Measurements from ENCODE around the gene USP17L19. TPM values are rescaled to one million over a fixed set of nuclear protein-coding genes. Genes with fewer than 3 reads are reported as not detected.
"Not testable (repeated sequence)": the region's sequence is repeated elsewhere in the genome, so short reads cannot be mapped to it uniquely, and the experiment has no call there.

Gene USP17L19, protein sequence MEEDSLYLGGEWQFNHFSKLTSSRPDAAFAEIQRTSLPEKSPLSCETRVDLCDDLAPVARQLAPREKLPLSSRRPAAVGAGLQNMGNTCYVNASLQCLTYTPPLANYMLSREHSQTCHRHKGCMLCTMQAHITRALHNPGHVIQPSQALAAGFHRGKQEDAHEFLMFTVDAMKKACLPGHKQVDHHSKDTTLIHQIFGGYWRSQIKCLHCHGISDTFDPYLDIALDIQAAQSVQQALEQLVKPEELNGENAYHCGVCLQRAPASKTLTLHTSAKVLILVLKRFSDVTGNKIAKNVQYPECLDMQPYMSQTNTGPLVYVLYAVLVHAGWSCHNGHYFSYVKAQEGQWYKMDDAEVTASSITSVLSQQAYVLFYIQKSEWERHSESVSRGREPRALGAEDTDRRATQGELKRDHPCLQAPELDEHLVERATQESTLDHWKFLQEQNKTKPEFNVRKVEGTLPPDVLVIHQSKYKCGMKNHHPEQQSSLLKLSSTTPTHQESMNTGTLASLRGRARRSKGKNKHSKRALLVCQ
- not detected for total RNA-seq

DNA sequence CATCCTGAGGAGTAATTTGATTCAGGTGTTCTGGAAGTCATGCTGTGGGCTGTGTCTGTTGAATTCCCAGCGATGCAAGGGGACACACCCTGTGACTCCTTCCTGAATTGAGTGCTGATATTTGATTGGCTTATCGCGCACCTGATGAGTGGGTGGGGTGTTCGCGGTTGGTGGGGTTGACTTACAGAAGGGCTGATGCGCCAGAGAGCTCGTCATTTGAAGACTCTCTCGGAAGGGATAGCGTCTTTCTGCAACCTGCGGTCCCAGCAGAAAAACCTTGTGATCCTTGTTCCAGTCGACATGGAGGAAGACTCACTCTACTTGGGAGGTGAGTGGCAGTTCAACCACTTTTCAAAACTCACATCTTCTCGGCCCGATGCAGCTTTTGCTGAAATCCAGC is at the start of gene USP17L19:
Gene USP17L19, plus strand, starts transcription at position 301 of the 400 bp plus-strand sequence. Its CDS starts 0 bp downstream, at position 301.
- not testable (repeated sequence) for H3K4me1 Mint-ChIP-seq, H3K27me3 Mint-ChIP-seq, DNase-seq, H3K4me3 Mint-ChIP-seq, H3K9me3 Mint-ChIP-seq, H3K27ac Mint-ChIP-seq, H3K36me3 Mint-ChIP-seq

DNA sequence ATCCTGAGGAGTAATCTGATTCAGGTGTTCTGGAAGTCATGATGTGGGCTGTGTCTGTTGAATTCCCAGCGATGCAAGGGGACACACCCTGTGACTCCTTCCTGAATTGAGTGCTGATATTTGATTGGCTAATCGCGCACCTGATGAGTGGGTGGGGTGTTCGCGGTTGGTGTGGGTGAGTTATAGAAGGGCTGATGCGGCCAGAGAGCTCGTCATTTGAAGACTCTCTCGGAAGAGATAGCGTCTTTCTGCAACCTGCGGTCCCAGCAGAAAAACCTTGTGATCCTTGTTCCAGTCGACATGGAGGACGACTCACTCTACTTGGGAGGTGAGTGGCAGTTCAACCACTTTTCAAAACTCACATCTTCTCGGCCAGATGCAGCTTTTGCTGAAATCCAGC is 42.8 kb upstream of the USP17L19 start, which contains the start of gene USP17L10:
Gene USP17L10, plus strand, starts transcription at position 301 of the 400 bp plus-strand sequence. Its CDS starts 0 bp downstream, at position 301.
- H3K4me3 Mint-ChIP-seq, DNase-seq, H3K27me3 Mint-ChIP-seq, H3K4me1 Mint-ChIP-seq, H3K9me3 Mint-ChIP-seq, H3K27ac Mint-ChIP-seq, H3K36me3 Mint-ChIP-seq: not testable (repeated sequence)

DNA sequence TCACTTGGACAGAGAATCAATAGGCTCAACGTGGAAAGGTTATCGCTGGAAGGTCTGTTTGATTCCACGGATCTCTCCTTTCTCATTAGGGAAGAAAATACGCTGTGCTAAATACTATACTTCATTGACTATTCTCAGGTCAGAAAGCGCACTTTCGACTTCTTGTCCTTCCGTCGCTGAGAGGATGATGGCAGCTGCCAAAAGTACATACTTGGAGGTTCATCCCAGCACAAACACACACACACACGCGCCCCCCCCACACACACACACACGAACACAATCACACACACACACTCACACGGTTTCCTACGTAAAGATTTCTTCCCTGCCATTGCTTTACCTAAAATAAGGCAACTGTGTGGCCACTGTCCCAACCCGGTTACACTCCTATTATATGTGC is 38.5 kb upstream of the USP17L19 start:
- not testable (repeated sequence) for DNase-seq, H3K36me3 Mint-ChIP-seq, H3K9me3 Mint-ChIP-seq, H3K27ac Mint-ChIP-seq, H3K4me1 Mint-ChIP-seq, H3K4me3 Mint-ChIP-seq, H3K27me3 Mint-ChIP-seq

DNA sequence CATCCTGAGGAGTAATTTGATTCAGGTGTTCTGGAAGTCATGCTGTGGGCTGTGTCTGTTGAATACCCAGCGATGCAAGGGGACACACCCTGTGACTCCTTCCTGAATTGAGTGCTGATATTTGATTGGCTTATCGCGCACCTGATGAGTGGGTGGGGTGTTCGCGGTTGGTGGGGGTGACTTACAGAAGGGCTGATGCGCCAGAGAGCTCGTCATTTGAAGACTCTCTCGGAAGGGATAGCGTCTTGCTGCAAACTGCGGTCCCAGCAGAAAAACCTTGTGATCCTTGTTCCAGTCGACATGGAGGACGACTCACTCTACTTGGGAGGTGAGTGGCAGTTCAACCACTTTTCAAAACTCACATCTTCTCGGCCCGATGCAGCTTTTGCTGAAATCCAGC is 38.1 kb upstream of the USP17L19 start, which contains the start of gene USP17L11:
Gene USP17L11, plus strand, starts transcription at position 301 of the 400 bp plus-strand sequence. Its CDS starts 0 bp downstream, at position 301.
- not testable (repeated sequence) for H3K4me1 Mint-ChIP-seq, H3K9me3 Mint-ChIP-seq, H3K4me3 Mint-ChIP-seq, H3K27ac Mint-ChIP-seq, DNase-seq, H3K27me3 Mint-ChIP-seq, H3K36me3 Mint-ChIP-seq

DNA sequence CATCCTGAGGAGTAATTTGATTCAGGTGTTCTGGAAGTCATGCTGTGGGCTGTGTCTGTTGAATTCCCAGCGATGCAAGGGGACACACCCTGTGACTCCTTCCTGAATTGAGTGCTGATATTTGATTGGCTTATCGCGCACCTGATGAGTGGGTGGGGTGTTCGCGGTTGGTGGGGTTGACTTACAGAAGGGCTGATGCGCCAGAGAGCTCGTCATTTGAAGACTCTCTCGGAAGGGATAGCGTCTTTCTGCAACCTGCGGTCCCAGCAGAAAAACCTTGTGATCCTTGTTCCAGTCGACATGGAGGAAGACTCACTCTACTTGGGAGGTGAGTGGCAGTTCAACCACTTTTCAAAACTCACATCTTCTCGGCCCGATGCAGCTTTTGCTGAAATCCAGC is 33.3 kb upstream of the USP17L19 start, which contains the start of gene USP17L12:
Gene USP17L12, plus strand, starts transcription at position 301 of the 400 bp plus-strand sequence. Its CDS starts 0 bp downstream, at position 301.
- not testable (repeated sequence) for H3K36me3 Mint-ChIP-seq, H3K9me3 Mint-ChIP-seq, H3K4me3 Mint-ChIP-seq, H3K4me1 Mint-ChIP-seq, DNase-seq, H3K27me3 Mint-ChIP-seq, H3K27ac Mint-ChIP-seq

DNA sequence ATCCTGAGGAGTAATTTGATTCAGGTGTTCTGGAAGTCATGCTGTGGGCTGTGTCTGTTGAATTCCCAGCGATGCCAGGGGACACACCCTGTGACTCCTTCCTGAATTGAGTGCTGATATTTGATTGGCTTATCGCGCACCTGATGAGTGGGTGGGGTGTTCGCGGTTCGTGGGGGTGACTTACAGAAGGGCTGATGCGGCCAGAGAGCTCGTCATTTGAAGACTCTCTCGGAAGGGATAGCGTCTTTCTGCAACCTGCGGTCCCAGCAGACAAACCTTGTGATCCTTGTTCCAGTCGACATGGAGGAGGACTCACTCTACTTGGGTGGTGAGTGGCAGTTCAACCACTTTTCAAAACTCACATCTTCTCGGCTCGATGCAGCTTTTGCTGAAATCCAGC is 28.6 kb upstream of the USP17L19 start, which contains the start of gene USP17L13:
Gene USP17L13, plus strand, starts transcription at position 301 of the 400 bp plus-strand sequence. Its CDS starts 0 bp downstream, at position 301.
- not testable (repeated sequence) for DNase-seq, H3K4me1 Mint-ChIP-seq, H3K36me3 Mint-ChIP-seq, H3K9me3 Mint-ChIP-seq, H3K27ac Mint-ChIP-seq, H3K27me3 Mint-ChIP-seq, H3K4me3 Mint-ChIP-seq

DNA sequence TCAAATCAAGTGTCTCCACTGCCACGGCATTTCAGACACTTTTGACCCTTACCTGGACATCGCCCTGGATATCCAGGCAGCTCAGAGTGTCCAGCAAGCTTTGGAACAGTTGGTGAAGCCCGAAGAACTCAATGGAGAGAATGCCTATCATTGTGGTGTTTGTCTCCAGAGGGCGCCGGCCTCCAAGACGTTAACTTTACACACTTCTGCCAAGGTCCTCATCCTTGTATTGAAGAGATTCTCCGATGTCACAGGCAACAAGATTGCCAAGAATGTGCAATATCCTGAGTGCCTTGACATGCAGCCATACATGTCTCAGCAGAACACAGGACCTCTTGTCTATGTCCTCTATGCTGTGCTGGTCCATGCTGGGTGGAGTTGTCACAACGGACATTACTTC is 22.9 kb upstream of the USP17L19 start:
- H3K27ac Mint-ChIP-seq, H3K4me3 Mint-ChIP-seq, H3K9me3 Mint-ChIP-seq, H3K27me3 Mint-ChIP-seq, H3K4me1 Mint-ChIP-seq, H3K36me3 Mint-ChIP-seq, DNase-seq: not testable (repeated sequence)

DNA sequence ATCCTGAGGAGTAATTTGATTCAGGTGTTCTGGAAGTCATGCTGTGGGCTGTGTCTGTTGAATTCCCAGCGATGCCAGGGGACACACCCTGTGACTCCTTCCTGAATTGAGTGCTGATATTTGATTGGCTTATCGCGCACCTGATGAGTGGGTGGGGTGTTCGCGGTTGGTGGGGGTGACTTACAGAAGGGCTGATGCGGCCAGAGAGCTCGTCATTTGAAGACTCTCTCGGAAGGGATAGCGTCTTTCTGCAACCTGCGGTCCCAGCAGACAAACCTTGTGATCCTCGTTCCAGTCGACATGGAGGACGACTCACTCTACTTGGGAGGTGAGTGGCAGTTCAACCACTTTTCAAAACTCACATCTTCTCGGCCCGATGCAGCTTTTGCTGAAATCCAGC is 19.1 kb upstream of the USP17L19 start, which contains the start of gene USP17L15:
Gene USP17L15, plus strand, starts transcription at position 301 of the 400 bp plus-strand sequence. Its CDS starts 0 bp downstream, at position 301.
- DNase-seq, H3K36me3 Mint-ChIP-seq, H3K4me3 Mint-ChIP-seq, H3K27me3 Mint-ChIP-seq, H3K9me3 Mint-ChIP-seq, H3K4me1 Mint-ChIP-seq, H3K27ac Mint-ChIP-seq: not testable (repeated sequence)

DNA sequence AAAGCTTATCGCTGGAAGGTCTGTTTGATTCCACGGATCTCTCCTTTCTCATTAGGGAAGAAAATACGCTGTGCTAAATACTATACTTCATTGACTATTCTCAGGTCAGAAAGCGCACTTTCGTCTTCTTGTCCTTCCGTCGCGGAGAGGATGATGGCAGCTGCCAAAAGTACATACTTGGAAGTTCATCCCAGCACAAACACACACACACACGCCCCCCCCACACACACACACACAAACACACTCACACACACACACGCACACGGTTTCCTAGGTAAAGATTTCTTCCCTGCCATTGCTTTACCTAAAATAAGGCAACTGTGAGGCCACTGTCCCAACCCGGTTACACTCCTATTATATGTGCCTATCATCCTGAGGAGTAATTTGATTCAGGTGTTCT is 14.7 kb upstream of the USP17L19 start:
- H3K27me3 Mint-ChIP-seq, H3K36me3 Mint-ChIP-seq, H3K9me3 Mint-ChIP-seq, H3K27ac Mint-ChIP-seq, DNase-seq, H3K4me1 Mint-ChIP-seq, H3K4me3 Mint-ChIP-seq: not testable (repeated sequence)

DNA sequence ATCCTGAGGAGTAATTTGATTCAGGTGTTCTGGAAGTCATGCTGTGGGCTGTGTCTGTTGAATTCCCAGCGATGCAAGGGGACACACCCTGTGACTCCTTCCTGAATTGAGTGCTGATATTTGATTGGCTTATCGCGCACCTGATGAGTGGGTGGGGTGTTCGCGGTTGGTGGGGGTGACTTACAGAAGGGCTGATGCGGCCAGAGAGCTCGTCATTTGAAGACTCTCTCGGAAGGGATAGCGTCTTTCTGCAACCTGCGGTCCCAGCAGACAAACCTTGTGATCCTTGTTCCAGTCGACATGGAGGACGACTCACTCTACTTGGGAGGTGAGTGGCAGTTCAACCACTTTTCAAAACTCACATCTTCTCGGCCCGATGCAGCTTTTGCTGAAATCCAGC is 9.6 kb upstream of the USP17L19 start, which contains the start of gene USP17L17:
Gene USP17L17, plus strand, starts transcription at position 301 of the 400 bp plus-strand sequence. Its CDS starts 0 bp downstream, at position 301.
- H3K36me3 Mint-ChIP-seq, H3K9me3 Mint-ChIP-seq, H3K27ac Mint-ChIP-seq, DNase-seq, H3K27me3 Mint-ChIP-seq, H3K4me1 Mint-ChIP-seq, H3K4me3 Mint-ChIP-seq: not testable (repeated sequence)

DNA sequence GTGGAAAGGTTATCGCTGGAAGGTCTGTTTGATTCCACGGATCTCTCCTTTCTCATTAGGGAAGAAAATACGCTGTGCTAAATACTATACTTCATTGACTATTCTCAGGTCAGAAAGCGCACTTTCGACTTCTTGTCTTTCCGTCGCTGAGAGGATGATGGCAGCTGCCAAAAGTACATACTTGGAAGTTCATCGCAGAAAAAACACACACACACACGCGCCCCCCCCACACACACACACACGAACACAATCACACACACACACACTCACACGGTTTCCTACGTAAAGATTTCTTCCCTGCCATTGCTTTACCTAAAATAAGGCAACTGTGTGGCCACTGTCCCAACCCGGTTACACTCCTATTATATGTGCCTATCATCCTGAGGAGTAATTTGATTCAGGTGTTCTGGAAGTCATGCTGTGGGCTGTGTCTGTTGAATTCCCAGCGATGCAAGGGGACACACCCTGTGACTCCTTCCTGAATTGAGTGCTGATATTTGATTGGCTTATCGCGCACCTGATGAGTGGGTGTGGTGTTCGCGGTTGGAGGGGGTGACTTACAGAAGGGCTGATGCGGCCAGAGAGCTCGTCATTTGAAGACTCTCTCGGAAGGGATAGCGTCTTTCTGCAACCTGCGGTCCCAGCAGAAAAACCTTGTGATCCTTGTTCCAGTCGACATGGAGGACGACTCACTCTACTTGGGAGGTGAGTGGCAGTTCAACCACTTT is 5.1 kb upstream of the USP17L19 start, which contains the start of gene USP17L18:
Gene USP17L18, plus strand, starts transcription at position 678 of the 728 bp plus-strand sequence. Its CDS starts 0 bp downstream, at position 678.
- H3K27me3 Mint-ChIP-seq, H3K4me3 Mint-ChIP-seq, H3K9me3 Mint-ChIP-seq, DNase-seq, H3K27ac Mint-ChIP-seq, H3K36me3 Mint-ChIP-seq, H3K4me1 Mint-ChIP-seq: not testable (repeated sequence)

DNA sequence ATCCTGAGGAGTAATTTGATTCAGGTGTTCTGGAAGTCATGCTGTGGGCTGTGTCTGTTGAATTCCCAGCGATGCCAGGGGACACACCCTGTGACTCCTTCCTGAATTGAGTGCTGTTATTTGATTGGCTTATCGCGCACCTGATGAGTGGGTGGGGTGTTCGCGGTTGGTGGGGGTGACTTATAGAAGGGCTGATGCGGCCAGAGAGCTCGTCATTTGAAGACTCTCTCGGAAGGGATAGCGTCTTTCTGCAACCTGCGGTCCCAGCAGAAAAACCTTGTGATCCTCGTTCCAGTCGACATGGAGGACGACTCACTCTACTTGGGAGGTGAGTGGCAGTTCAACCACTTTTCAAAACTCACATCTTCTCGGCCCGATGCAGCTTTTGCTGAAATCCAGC is 4.6 kb downstream of the USP17L19 start, which contains the start of gene USP17L20:
Gene USP17L20, plus strand, starts transcription at position 301 of the 400 bp plus-strand sequence. Its CDS starts 0 bp downstream, at position 301.
- H3K4me1 Mint-ChIP-seq, H3K4me3 Mint-ChIP-seq, H3K27ac Mint-ChIP-seq, H3K27me3 Mint-ChIP-seq, DNase-seq, H3K36me3 Mint-ChIP-seq, H3K9me3 Mint-ChIP-seq: not testable (repeated sequence)

DNA sequence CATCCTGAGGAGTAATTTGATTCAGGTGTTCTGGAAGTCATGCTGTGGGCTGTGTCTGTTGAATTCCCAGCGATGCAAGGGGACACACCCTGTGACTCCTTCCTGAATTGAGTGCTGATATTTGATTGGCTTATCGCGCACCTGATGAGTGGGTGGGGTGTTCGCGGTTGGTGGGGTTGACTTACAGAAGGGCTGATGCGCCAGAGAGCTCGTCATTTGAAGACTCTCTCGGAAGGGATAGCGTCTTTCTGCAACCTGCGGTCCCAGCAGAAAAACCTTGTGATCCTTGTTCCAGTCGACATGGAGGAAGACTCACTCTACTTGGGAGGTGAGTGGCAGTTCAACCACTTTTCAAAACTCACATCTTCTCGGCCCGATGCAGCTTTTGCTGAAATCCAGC is 9.4 kb downstream of the USP17L19 start, which contains the start of gene USP17L21:
Gene USP17L21, plus strand, starts transcription at position 301 of the 400 bp plus-strand sequence. Its CDS starts 0 bp downstream, at position 301.
- not testable (repeated sequence) for H3K9me3 Mint-ChIP-seq, H3K27me3 Mint-ChIP-seq, H3K4me1 Mint-ChIP-seq, H3K4me3 Mint-ChIP-seq, DNase-seq, H3K36me3 Mint-ChIP-seq, H3K27ac Mint-ChIP-seq

DNA sequence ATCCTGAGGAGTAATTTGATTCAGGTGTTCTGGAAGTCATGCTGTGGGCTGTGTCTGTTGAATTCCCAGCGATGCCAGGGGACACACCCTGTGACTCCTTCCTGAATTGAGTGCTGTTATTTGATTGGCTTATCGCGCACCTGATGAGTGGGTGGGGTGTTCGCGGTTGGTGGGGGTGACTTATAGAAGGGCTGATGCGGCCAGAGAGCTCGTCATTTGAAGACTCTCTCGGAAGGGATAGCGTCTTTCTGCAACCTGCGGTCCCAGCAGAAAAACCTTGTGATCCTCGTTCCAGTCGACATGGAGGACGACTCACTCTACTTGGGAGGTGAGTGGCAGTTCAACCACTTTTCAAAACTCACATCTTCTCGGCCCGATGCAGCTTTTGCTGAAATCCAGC is 14.1 kb downstream of the USP17L19 start, which contains the start of gene USP17L22:
Gene USP17L22, plus strand, starts transcription at position 301 of the 400 bp plus-strand sequence. Its CDS starts 0 bp downstream, at position 301.
- not testable (repeated sequence) for H3K27me3 Mint-ChIP-seq, H3K36me3 Mint-ChIP-seq, H3K4me1 Mint-ChIP-seq, H3K9me3 Mint-ChIP-seq, H3K27ac Mint-ChIP-seq, H3K4me3 Mint-ChIP-seq, DNase-seq

DNA sequence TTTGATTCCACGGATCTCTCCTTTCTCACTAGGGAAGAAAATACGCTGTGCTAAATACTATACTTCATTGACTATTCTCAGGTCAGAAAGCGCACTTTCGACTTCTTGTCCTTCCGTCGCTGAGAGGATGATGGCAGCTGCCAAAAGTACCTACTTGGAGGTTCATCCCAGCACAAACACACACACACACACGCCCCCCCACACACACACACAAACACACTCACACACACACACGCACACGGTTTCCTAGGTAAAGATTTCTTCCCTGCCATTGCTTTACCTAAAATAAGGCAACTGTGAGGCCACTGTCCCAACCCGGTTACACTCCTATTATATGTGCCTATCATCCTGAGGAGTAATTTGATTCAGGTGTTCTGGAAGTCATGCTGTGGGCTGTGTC is 18.5 kb downstream of the USP17L19 start:
- not testable (repeated sequence) for H3K4me1 Mint-ChIP-seq, H3K27me3 Mint-ChIP-seq, H3K9me3 Mint-ChIP-seq, H3K4me3 Mint-ChIP-seq, H3K27ac Mint-ChIP-seq, H3K36me3 Mint-ChIP-seq
- peak; percentile 8 for DNase-seq
